Neuronal stem cell (in vitro differentiated cells): ENCODE data around the gene AP1G1. TPM values are rescaled to one million over a fixed set of nuclear protein-coding genes. Genes with fewer than 3 reads are reported as not detected.

Experiments used
- DNase-seq: peaks from one replicate; pipeline ENCODE4 v3.0.0-alpha.2; 2013; ENCODE audit warnings: low spot score
- H2AFZ ChIP-seq: one replicate; pipeline ENCODE4 v1.6.1; 2013; ENCODE audit warnings: mild to moderate bottlenecking, low read length, inconsistent platforms
- H2AK5ac ChIP-seq: 2 replicates; pipeline ENCODE4 v1.6.1; 2013; ENCODE audit warnings: low read depth, mild to moderate bottlenecking, inconsistent platforms, low read length, moderate library complexity, mixed read lengths
- H2BK120ac ChIP-seq: 2 replicates; pipeline ENCODE4 v1.6.1; 2013; ENCODE audit warnings: low read depth, mild to moderate bottlenecking, inconsistent platforms, low read length, moderate library complexity, mixed read lengths
- H2BK12ac ChIP-seq: one replicate; pipeline ENCODE4 v1.6.1; 2013; ENCODE audit warnings: low read length, inconsistent platforms
- H2BK15ac ChIP-seq: 2 replicates; pipeline ENCODE4 v1.6.1; 2013; ENCODE audit warnings: mild to moderate bottlenecking, low read length, inconsistent platforms, mixed read lengths
- H2BK5ac ChIP-seq: one replicate; pipeline ENCODE4 v1.6.1; 2013; ENCODE audit warnings: inconsistent platforms, mild to moderate bottlenecking, low read length, moderate library complexity
- H3K14ac ChIP-seq: one replicate; pipeline ENCODE4 v1.6.1; 2013; ENCODE audit warnings: low read length, inconsistent platforms
- H3K18ac ChIP-seq: 2 replicates; pipeline ENCODE4 v1.6.1; 2013; ENCODE audit warnings: low read length, inconsistent platforms
- H3K23ac ChIP-seq: 2 replicates; pipeline ENCODE4 v1.6.1; 2013; ENCODE audit warnings: low read depth, mild to moderate bottlenecking, mixed read lengths, low read length, inconsistent platforms; ENCODE audit not compliant: poor library complexity
- H3K27ac ChIP-seq: replicated peaks from 3 replicates; pipeline ENCODE4 v1.5.1; 2013; ENCODE audit warnings: low read length, inconsistent platforms
- H3K27me3 ChIP-seq, 3 experiments: 2 replicates each; pipeline ENCODE4 v1.6.1; 2013; ENCODE audit warnings: low read length in 3 of 3, mild to moderate bottlenecking in 2 of 3, inconsistent platforms in 1 of 3, low read depth in 1 of 3, mixed read lengths in 1 of 3, moderate library complexity in 1 of 3; ENCODE audit not compliant: control insufficient read depth in 3 of 3, insufficient read depth in 3 of 3
- H3K36me3 ChIP-seq, 2 donors: replicated peaks in 1 of 2; 2 replicates each; pipeline ENCODE4 v1.6.1; 2013; ENCODE audit warnings: low read length in 2 of 2; ENCODE audit not compliant: control insufficient read depth in 2 of 2, insufficient read depth in 2 of 2
- H3K4ac ChIP-seq: 2 replicates; pipeline ENCODE4 v1.6.1; 2013; ENCODE audit warnings: inconsistent platforms, mild to moderate bottlenecking, low read length, moderate library complexity
- H3K4me1 ChIP-seq, 2 donors: 1 replicate in 1 of 2; 2 replicates in 1 of 2; pipeline ENCODE4 v1.6.1; 2013; ENCODE audit warnings: low read length in 2 of 2, low read depth in 1 of 2; ENCODE audit not compliant: control insufficient read depth in 2 of 2, insufficient read depth in 1 of 2
- H3K4me2 ChIP-seq: one replicate; pipeline ENCODE4 v1.6.1; 2013; ENCODE audit warnings: mild to moderate bottlenecking, low read length, inconsistent platforms; ENCODE audit not compliant: insufficient read depth, poor library complexity, severe bottlenecking
- H3K4me3 ChIP-seq, 2 donors: 2 replicates each; pipeline ENCODE4 v1.5.1; 2013; ENCODE audit warnings: low read length in 2 of 2, mild to moderate bottlenecking in 2 of 2, inconsistent platforms in 1 of 2, moderate library complexity in 1 of 2
- H3K79me1 ChIP-seq: one replicate; pipeline ENCODE4 v1.6.1; 2013; ENCODE audit warnings: low read depth, mild to moderate bottlenecking, inconsistent platforms, low read length, moderate library complexity
- H3K9ac ChIP-seq: one replicate; pipeline ENCODE4 v1.6.1; 2013; ENCODE audit warnings: mild to moderate bottlenecking, low read depth, low read length, inconsistent platforms; ENCODE audit not compliant: poor library complexity
- H3K9me3 ChIP-seq, 2 donors: replicated peaks in 1 of 2; 2 replicates each; pipeline versions ENCODE3 to v1.6.1; 2013; ENCODE audit warnings: low read length in 2 of 2, mild to moderate bottlenecking in 2 of 2, inconsistent platforms in 1 of 2, low read depth in 1 of 2, mixed read lengths in 1 of 2, moderate library complexity in 1 of 2; ENCODE audit not compliant: control insufficient read depth in 2 of 2, insufficient read depth in 1 of 2
- H4K8ac ChIP-seq: one replicate; pipeline ENCODE4 v1.6.1; 2013; ENCODE audit warnings: low read depth, mild to moderate bottlenecking, inconsistent platforms, low read length, moderate library complexity
- H4K91ac ChIP-seq: one replicate; pipeline ENCODE4 v1.6.1; 2013; ENCODE audit warnings: low read length, low read depth, mild to moderate bottlenecking, inconsistent platforms; ENCODE audit not compliant: poor library complexity
- WGBS, 2 donors: extraction: QIAGEN DNeasy Blood & Tissue Kit; methylation state at CpG; one replicate each; pipeline ENCODE4 v1.1.7; 2013; ENCODE audit warnings: missing lambda C conversion rate in 2 of 2, mixed read lengths in 1 of 2; ENCODE audit not compliant: insufficient read length in 2 of 2, insufficient replicate concordance in 1 of 2; ENCODE audit errors: extremely low coverage in 2 of 2; 5-methylcytosine and 5-hydroxymethylcytosine counted together
- polyA plus RNA-seq, 2 experiments: library from polyadenylated mRNA; stranded (reverse); fragments of 200-250 nt; gene quantifications; one replicate each; pipeline ENCODE4 v1.2.3, GENCODE V29; 2013

Gene AP1G1
- polyA plus RNA-seq (2013, experiment 1 of 2) = 30.1 TPM
- 31.9 TPM for polyA plus RNA-seq (2013, experiment 2 of 2)

DNA sequence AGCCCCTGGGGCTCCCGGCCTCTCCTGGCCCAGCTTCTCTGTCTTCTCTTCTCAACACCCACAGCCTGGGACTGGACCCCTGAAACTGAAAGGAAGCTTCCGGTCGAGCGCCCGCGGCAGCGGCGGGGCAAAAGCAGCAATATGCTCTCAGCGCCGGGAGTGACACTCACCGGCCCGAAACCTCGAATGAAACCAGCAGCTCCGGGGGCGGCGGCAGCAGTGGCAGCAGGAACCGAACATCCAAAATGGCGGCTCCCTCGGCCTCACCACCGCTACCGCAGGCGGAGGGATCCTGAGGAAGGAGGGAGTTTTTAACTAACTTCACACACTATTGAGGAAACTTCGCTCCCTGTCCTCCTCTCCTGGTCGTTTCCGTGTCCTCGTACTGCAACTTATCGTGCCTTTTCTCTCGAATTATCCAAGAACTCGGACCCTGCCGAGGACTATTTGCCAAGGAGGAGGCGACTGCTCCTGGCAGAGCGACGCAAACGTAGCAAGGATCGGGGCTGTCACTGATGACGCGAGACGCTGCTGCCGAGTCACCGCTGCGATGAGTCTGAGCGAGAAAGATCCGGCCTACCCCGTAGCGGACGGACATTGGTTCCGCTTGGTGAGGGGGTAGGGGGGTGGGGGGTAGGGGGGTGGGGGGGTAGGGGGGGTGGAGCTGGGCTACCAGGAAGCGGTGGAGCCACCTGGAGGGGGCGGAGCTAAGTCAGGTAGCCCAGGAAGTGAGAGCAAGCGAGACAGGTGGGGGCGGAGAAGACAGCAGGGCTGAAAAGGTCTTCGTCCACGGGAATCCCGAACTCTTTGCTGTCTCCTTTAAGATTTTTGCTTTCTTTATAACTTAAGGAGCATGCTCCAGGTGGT lies at the start of gene AP1G1:
TSS of gene AP1G1 (minus strand) at position 242 of the 867 bp plus-strand sequence. CDS start 19,355 bp downstream, outside the sequence.
- Histone ChIP-seq H3K27me3 (no peaks in the 10 kb centered on the region), H3K18ac (peak within 1 kb of the TSS; percentile 96), H3K9me3 (no peaks in the 10 kb centered on the region), H3K27ac (peak within 1 kb of the TSS; percentile 79), H4K91ac (no peak within 1 kb of the TSS), H2BK5ac (peak within 1 kb of the TSS; percentile 40), H3K4ac (no peak within 1 kb of the TSS), H2AFZ (peak within 1 kb of the TSS; percentile 85), H4K8ac (no peak within 1 kb of the TSS), H3K4me2 (peak within 1 kb of the TSS; percentile 74), H2BK15ac (peak within 1 kb of the TSS; percentile 35), H2BK12ac (no peak within 1 kb of the TSS), H3K14ac (peak within 1 kb of the TSS; percentile 90), H3K23ac (peak within 1 kb of the TSS; percentile 69), H2AK5ac (peak within 1 kb of the TSS; percentile 94), H3K4me1 (peaks cover 0 to 5% of the 10 kb centered on the region in 2 donors), H3K4me3 (peak within 1 kb of the TSS; percentile 58 to 97), H3K36me3 (peaks cover 2 to 26% of the 10 kb centered on the region in 2 donors), H2BK120ac (no peak within 1 kb of the TSS), H3K79me1 (peaks cover 5% of the 10 kb centered on the region), H3K9ac (peak within 1 kb of the TSS; percentile 91)
- no CpG with 5 or more reads among the region's 54 CpGs for WGBS, 2 donors
- peak; percentile 95 for DNase-seq

DNA sequence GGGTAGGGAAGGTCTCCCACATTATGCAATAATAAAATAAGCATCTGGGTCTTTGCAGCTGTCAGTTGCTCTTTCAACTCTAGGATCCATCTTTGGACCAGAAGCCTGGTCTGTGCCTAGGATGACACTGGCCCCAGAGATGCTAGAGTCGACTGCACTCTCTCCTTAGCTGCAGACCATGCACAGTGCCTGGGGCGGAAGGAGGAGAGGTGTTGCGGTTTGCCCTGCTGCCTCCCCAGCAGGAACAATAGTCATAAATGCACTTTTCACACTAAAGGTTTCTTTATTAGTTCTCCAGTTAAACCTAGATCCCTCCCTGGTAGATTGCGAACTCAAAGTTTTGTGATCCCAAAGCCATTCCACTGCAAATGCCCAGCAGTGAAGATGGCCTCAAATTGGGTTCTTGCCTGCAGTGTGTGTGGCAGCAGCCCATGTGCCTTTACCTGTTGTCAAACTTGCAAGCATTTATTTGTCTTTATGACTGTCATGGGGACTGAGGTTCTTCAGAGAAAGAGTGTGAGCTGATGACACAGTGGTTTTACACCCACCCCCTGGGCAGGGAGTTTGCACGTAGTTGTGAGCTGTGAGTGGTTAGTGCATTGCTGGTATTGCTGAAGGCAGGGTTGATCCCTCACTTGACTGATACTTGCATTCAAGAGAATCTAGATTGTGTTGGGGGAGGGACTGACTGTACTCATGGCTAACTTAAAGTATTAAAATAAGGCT lies 47.5 kb upstream of the AP1G1 start:
- Histone ChIP-seq H3K9me3 (no peaks in the 10 kb centered on the region), H3K9ac (no peak overlapping the region), H3K79me1 (no peaks in the 10 kb centered on the region), H2AFZ (no peak overlapping the region), H3K4me1 (no peaks in the 10 kb centered on the region), H3K18ac (no peak overlapping the region), H3K27ac (no peak overlapping the region), H2BK5ac (no peak overlapping the region), H2BK15ac (no peak overlapping the region), H3K4ac (no peak overlapping the region), H2BK12ac (no peak overlapping the region), H4K91ac (no peak overlapping the region), H4K8ac (no peak overlapping the region), H3K14ac (no peak overlapping the region), H3K4me2 (no peak overlapping the region), H3K27me3 (no peaks in the 10 kb centered on the region), H3K4me3 (no peak overlapping the region), H3K36me3 (peaks cover 25 to 96% of the 10 kb centered on the region in 2 donors), H2AK5ac (no peak overlapping the region), H3K23ac (no peak overlapping the region), H2BK120ac (no peak overlapping the region)
- DNase-seq = no peak
- WGBS, 2 donors = no CpG with 5 or more reads among the region's 5 CpGs

DNA sequence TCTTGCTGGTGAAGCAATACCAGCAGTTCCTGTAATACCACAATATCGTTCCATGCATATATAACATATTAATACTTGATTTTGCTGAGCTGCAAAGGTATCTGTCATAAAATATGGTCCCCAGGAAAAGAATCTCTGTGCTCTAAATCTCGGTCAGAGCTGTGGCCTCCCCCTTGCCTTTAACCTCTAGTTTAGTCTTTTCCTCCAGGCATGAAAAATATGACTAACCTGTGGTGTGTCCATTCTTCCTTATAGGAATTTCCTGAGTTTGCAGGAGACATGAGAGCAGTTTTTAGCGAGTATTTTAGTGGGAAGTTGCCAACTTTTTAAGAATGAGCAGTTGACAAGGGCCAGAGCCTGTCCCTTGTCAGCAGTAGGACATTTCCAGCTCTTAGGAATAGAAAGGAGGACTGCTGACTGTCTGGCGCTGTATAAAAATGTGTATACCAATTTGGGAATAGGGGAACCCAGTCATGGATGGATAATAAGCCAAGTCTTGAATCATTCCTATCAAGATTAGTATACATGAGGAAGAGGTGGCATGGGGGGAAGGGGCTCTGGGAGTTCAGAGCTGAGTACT lies 45.8 kb upstream of the AP1G1 start:
- Histone ChIP-seq H2BK15ac (no peak overlapping the region), H3K23ac (no peak overlapping the region), H3K27ac (no peak overlapping the region), H3K18ac (no peak overlapping the region), H4K91ac (no peak overlapping the region), H3K4me3 (no peak overlapping the region), H3K27me3 (no peaks in the 10 kb centered on the region), H2AK5ac (no peak overlapping the region), H4K8ac (no peak overlapping the region), H2BK120ac (no peak overlapping the region), H3K4me2 (no peak overlapping the region), H3K9ac (no peak overlapping the region), H3K79me1 (no peaks in the 10 kb centered on the region), H2BK5ac (no peak overlapping the region), H2BK12ac (no peak overlapping the region), H3K14ac (no peak overlapping the region), H3K9me3 (no peaks in the 10 kb centered on the region), H2AFZ (no peak overlapping the region), H3K4me1 (no peaks in the 10 kb centered on the region), H3K36me3 (peaks cover 28 to 98% of the 10 kb centered on the region in 2 donors), H3K4ac (no peak overlapping the region)
- WGBS, 2 donors = no CpG with 5 or more reads among the region's 4 CpGs
- DNase-seq = no peak
